GM21619 (cell line): ENCODE results near the gene PCSK7.
"Not testable (repeated sequence)": the region's sequence is repeated elsewhere in the genome, so short reads cannot be mapped to it uniquely, and the experiment has no call there.

ENCODE experiments used
- ATAC-seq: cut with Tn5 transposase; IDR thresholded peaks from one replicate; pipeline ENCODE4 v1.9.1; 2021; ENCODE audit not compliant: unreplicated experiment

PCSK7 gene, protein sequence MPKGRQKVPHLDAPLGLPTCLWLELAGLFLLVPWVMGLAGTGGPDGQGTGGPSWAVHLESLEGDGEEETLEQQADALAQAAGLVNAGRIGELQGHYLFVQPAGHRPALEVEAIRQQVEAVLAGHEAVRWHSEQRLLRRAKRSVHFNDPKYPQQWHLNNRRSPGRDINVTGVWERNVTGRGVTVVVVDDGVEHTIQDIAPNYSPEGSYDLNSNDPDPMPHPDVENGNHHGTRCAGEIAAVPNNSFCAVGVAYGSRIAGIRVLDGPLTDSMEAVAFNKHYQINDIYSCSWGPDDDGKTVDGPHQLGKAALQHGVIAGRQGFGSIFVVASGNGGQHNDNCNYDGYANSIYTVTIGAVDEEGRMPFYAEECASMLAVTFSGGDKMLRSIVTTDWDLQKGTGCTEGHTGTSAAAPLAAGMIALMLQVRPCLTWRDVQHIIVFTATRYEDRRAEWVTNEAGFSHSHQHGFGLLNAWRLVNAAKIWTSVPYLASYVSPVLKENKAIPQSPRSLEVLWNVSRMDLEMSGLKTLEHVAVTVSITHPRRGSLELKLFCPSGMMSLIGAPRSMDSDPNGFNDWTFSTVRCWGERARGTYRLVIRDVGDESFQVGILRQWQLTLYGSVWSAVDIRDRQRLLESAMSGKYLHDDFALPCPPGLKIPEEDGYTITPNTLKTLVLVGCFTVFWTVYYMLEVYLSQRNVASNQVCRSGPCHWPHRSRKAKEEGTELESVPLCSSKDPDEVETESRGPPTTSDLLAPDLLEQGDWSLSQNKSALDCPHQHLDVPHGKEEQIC

DNA sequence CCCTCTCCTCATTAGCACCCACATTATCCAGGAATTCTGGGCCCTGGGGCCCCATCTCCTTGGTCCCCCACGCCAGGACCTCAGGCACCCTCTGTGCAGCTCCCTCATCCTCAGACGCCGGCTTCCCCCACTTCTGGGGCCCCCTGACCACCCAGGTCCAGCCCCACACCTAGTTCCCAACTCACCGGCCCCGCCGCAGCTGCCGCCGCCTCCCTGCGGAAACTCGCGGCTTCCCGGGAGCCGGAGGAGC, at the start of gene PCSK7:
Gene PCSK7, minus strand, starts transcription at position 232 of the 250 bp plus-strand sequence. CDS start 2,229 bp downstream, outside the sequence.
- ATAC-seq: no peak

DNA sequence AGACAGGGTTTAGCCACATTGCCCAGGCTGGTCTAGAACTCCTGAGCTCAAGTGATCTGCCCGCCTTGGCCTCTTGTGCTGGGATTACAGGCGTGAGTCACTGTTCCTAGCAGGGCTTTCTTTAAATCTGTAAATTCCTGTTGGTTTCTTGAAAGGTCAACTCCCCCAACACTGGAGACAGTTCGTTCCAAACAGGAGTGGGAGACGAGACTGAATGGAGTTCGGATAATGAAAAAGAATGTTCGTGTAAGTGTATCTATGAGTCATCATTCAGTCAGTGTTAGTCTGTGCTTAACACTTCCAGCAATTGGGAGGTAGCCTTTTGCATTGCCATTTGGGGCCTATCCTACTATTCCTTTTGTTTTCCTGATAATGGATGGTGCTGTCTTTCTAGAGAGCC, 49.3 kb upstream of the PCSK7 start:
- ATAC-seq: no peak

DNA sequence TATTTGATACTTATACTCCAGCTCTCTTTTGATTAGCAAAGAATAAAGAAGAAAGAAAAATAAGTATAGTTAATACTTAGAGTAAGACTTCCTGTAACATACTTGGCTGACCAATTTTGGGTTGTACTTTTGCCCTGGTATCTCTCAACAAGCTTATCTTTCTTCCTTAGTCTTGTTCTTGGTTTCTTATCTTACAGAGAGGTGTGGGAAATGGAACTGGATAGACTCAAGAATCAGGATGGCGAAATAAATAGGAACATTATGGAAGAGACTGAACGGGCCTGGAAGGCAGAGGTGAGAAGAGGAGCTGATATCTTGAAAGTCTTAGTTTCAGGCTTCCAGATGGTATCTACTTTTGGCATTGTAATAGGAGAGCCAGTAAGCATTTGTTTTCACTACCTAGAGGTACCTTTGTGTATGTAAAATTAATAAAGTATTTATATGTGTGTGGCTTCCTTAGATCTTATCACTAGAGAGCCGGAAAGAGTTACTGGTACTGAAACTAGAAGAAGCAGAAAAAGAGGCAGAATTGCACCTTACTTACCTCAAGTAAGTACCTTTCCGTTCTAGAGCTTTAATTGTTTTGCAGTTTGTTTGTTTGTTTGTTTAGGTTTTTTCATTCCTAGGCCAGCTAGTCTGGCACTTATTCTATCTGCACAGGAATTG, 48.0 kb upstream of the PCSK7 start:
- ATAC-seq: no peak

DNA sequence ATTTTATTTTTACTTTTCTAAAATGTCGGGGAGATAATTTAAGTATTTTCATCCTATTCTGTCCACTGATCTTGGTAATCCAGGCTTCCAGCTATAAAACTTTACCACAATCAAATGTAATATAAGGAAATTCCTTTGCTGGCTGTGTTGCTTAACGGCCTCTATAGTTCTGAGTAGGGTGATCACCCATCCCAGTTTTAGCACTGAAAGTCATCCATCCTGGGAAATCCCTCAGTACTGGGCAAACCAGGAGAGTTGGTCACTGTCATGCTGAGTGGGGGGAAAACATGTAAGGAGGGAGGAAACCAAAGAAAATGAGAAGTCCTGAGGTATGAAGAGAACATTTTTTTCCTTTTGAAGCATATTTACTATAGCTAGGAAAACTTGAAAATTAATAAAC, 46.5 kb upstream of the PCSK7 start:
- ATAC-seq: no peak

DNA sequence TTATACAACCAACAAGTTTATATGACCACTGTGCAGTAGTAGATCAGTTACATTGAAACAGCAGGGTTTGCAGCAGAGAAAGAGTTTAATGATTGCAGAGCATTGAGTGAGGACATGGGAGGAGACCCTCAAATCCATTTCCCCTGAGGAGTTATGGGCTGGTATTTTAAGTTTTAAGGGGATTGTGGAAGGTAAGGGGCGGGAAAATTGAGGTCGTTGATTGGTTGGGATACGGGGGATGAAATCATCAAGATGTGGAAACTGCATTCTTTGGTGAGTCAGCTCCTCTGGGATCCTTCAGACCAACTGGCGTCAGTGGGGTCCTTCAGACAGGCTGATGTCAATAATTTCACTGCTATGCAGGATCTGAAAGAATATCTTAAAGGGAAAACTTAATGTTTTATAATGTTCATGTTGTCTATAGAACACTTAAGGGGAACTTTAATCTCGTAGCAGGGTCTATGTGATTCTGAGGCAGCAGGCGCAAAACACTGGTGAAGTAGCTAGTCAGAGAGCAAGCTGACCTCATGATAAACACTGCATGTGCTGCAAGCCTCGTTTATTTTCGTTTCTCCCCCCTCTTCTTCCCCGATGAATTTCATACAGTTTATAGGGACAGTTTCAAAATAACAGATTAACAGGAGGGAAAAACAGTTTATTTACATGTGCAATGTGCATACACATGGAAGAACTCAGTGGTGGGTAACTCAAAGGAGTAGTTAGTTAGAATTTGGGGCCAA, 41.8 kb upstream of the PCSK7 start:
- no peak for ATAC-seq

DNA sequence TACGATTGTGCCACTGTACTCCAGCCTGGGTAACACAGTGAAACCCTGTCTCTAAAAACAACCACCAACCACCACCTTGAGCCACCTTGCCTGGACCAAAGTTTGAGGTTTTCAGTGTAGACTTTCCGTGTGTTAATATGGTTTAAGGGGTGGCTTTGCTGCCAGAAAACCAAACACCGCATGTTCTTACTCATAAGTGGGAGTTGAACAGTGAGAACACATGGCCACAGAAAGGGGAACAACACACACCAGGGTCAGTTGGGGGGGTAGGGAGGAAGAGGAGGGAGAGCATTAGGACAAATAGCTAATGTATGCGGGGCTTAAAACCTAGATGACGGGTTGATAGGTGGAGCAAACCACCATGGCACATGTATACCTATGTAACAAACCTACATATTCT, 40.3 kb upstream of the PCSK7 start:
- not testable (repeated sequence) for ATAC-seq

DNA sequence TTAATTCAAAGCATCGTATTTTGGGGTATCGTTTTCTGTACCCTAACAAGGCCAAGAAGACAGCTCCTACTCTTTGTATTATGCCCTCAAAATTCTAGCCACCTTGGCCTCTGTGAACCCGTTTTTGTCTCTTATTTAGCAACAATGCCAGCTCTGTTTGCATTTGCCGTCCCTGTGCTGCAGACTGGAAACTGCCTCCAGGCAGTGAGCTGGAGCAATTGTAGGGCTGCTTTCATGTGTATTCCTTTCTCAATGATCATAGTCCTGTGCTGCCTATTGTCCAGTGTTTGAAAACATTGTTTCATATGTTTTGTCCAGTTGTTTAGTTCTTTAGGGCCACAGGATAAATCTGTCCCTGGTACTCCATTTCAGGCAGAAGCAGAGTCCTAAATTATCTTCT, 39.3 kb upstream of the PCSK7 start:
- no peak for ATAC-seq

DNA sequence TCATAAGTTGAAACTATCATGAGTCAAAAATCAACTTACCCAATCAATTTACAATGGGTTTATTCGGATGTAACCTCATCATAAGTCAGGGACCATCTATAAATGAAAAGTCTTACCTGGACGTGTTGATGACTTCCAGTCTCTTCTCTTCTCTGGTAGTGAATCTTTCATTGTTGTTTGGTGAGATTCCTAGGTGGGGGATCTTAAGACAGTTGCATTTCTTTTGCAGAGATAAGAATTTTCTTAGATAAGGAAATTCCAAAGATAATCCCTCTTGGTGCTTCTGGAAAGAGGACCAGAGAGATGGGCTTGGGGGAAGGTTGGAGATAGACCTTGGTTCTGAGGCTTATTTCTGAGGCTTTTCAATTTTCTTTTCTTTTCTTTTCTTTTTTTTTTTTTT, 38.0 kb upstream of the PCSK7 start:
- ATAC-seq: no peak

DNA sequence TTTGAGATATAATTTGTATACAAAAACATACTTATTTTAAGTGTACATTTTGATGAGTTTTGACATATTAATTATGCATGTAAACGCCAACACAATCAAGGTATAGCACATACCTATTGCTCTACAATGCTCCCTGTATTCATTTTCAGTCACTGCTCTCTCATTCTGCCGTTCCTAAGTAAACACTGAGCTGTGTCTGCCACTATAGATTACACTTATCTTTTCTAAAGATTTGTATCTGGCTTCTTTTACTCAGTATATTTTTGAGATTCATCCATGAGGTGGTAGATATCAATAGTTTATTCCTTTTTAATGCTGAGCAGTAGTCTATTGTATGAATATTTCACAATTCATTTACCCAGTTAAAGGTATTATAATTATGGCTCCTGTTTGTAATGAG, 33.9 kb upstream of the PCSK7 start:
- ATAC-seq: no peak

DNA sequence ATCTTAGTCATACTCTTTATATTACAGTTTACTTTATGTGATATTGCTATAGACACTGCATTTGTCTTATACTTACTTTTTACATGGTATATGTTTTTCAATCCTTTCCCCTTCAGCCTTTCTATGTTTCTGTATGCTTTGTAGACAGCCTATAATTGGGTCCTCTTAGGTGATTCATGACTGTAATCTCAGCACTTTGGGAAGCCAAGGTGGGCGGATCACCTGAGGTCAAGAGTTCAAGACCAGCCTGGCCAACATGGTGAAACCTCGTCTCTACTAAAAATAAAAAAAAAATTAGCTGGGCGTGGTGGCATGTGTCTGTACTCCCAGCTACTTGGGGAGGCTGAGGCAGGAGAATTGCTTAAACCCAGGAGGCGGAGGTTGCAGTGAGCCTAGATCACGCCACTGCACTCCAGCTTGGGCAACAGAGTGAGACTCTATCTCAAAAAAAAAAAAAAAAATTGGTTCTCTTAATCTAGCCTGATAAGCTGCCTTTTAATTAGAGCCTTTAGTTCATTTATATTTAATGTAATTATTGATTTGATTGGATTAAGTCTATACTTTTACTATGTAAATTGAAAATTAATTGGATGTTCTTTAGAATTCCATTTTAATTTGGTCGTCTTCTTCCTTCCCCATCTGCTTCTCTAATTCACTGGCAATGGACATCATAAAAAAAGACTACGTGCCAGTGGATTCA, 32.9 kb upstream of the PCSK7 start:
- not testable (repeated sequence) for ATAC-seq

DNA sequence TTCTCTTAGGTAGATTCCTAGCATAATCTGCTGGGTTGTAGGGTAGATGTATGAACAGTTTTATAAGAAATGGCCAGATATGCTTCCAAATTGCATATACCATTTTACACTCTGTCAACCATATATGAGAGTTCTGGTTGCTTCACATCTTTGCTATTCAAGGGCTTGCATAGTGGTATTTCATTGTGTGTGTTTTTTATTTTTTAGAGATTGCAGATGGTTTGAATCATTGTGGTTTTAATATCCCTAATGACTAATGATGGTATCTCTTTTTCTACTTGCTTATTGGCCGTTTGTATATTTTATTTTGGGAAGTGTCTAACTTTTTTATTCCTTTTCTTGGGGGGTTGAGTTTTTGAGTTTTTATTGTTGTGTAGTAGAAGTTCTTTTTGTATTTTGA, 27.5 kb upstream of the PCSK7 start:
- no peak for ATAC-seq

DNA sequence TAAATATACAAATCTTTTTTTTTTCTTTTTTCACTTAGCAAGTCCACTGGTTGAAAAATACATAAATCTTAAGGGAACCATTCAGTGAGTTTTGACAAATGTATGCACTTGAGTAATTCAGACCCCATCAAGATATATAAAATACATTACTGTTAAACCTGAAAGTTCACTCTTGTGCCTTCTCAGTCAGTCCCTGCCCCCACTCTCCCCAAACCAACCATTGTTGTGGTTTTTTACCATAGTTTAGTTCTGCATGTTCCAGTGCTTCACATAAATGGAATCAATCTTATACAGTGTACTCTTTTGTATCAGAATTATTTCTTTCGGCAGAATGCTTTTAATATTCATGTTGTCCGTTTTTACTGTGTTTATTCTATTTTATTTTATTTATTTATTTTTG, 26.7 kb upstream of the PCSK7 start:
- ATAC-seq: no peak

DNA sequence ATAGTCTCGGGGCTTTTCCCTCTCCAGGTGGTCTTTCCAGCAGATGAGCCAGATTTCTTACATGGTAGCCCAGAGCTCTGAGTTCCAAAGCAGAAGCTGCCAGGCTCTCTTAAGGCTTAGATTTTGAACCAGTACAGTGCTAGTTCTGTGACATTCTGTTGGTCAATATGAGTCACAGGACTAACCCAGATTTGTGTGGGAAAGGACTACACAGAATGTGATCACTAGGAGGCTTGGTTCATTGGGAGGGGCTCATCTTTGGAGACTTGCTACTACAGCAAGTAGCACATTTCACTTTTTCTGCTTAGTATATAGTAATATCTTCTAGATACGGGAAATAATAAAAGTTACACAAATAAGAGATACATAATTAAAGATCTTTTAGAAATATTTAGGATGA, 24.7 kb upstream of the PCSK7 start:
- no peak for ATAC-seq

DNA sequence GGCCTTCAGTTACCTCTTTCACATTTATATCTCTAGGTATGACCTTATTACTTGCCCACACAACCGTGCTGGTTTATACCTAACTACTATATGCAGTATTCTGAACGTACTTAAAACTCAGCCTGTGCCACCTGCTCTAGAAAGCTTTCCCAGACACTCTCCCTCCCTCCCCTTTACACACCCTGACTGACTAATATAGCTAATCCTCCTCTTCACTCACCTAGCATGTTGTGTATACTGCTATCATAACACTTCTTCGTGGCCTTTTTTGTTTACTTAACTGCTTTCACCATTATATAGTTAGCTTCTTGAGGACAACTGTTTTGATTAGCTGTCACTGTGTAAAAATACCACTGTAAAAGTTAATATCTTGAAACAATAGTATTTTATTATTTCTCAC, 24.1 kb upstream of the PCSK7 start:
- no peak for ATAC-seq

DNA sequence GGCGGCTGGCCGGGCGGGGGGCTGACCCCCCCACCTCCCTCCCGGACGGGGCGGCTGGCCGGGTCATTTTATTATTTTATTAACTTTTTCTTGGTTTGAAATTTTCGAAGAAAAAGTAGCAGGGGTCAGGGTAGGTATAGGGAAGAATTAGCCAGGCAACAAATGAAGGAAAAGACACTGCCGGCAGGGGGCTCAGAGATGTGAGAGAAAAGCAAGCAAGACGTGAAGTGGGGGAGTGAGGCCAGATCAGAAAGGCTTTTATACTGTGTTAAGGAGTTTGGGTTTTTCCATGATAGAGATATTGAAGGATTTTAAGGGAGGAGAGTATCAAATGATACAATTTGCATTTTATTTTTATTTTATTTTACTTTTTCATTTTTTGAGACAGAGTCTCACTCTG, 19.6 kb upstream of the PCSK7 start:
- no peak for ATAC-seq

DNA sequence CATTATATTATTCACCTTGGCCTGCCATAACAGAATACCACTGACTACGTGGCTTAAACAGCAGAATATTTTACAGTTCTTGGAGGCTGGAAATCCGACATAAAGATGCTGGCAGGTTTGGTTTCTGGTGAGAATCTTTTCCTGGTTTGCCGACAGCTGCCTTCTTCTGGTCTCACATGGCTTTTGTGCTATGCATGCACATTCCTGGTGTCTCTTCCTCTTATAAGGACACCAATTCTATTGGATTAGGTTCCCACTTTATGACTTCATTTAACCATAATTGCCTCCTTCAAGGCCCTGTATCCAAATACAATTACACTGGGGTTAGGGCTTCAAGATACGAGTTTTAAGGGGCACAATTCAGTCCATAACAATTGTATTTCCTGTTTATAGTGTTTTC, 17.7 kb upstream of the PCSK7 start:
- no peak for ATAC-seq

DNA sequence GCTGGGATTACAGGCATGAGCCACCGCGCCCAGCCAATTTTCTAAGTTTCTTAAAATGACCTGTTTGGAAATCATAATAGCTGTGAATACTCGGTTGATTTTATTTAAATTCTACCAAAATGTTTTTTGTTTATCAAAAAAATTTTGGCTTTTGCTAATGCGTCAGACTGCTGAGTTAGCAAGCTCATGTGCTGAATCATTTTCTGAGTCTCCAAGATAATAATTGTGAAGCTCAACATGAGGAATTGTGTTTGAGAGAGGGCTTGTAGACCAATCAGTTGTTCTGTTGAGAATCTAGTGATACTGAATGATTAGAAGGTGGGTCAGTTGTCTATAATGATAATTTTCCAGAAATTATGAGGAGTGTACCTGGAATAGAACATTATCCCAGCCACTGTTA, 16.5 kb upstream of the PCSK7 start:
- no peak for ATAC-seq

DNA sequence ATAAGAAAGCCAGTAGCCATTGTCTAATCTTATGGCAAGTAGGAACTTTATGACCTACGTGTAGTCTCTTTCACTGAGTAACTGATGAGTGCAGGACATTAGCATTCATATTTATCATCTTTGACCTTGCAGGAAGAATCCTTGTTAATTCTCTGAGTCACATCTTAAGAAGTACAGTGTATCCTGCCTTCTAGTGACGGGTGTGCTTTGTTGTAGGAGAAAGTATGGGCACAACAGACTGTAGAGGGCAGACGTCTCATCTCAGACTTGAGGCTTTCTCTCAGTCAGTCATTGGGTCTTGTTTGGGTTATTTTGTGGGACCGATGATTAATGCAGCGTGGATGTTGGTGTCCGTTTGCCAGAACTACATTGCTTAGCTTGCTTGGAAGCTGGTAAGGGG, 7.4 kb upstream of the PCSK7 start:
- ATAC-seq: no peak

DNA sequence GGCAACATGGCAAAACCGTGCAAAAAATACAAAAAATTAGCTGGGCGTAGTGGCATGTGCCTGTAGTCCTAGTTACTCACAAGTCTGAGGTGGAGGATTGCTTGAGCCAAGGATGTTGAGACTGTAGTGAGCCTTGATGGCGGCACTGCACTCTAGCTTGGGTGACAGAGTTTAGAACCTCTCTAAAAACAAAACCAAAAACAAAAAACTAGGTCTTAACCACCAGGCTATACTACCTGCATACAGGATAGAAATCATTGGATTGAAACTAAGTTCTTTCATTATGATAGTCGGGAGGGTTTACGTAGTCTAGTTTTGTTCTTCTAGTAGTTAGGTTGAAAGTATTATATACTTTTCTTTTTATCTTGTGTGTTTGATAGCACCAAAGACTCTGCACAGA, 6.3 kb upstream of the PCSK7 start:
- ATAC-seq: no peak

DNA sequence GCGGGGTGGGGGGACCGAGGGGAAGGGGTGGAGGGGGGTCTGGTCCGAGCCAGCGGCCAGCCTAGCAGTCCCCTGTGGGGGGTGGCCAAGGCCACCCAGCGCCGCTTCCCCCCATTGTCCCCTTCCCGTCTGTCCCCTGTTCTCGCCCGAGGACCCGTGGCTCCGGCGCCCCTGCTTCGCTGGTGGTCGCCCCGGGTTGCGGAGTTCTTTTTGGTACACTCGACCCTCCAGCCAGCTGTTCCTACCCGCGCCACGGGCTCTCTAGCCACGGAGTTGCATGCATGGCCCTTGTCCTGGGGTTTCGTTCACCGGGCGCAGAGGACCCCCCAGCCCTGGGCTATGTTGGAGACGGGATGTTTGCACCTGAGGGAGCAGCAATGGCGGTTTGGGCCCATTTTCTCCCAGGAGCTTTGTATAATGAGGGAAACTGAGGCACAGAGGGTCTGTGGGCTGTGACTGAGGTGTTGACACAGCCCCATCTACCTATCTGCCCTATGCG, 1.1 kb upstream of the PCSK7 start:
- ATAC-seq: no peak
